Neural cell (in vitro differentiated cells): Measurements from ENCODE around the gene COL4A2.

Experiments
- CTCF ChIP-seq: fragments of 450-650 bp; IDR thresholded peaks from 2 replicates; pipeline ENCODE4 v1.5.1; 2014; ENCODE audit warnings: antibody characterized with exemption, mild to moderate bottlenecking, moderate library complexity; ENCODE audit not compliant: poor library complexity, severe bottlenecking
- EZH2 ChIP-seq: fragments of 200-600, 300-800 bp; shearing (Covaris generic), sonication (generic); IDR thresholded peaks from 2 replicates; pipeline ENCODE4 v1.6.1; 2014; ENCODE audit warnings: antibody characterized with exemption, low read length, borderline replicate concordance, mild to moderate bottlenecking; ENCODE audit not compliant: insufficient read depth, poor library complexity, severe bottlenecking
- MXI1 ChIP-seq: fragments of 450-650 bp; conservative IDR thresholded peaks from 2 replicates; pipeline ENCODE4 v1.6.1; 2014; ENCODE audit warnings: antibody characterized with exemption, mild to moderate bottlenecking; ENCODE audit not compliant: poor library complexity, severe bottlenecking
- POLR2AphosphoS5 ChIP-seq: IDR thresholded peaks from 2 replicates; pipeline ENCODE4 v1.6.1; 2012
- SMC3 ChIP-seq: fragments of 450-650 bp; conservative IDR thresholded peaks from 2 replicates; pipeline ENCODE4 v1.6.1; 2014; ENCODE audit warnings: antibody characterized with exemption, mild to moderate bottlenecking, moderate library complexity; ENCODE audit not compliant: poor library complexity
- TAF1 ChIP-seq: IDR thresholded peaks from 2 replicates; pipeline ENCODE4 v1.6.1; 2012; ENCODE audit warnings: low read depth

- TF ChIP-seq CTCF (no peak), MXI1 (no peak), POLR2AphosphoS5 (no peak), TAF1 (no peak), EZH2 (no peak), SMC3 (no peak)
Observed at GRCh38 chr13:110438211-110438610, 131.1 kb downstream of the COL4A2 start.
